Memory B cell (primary cell): ENCODE measurements around the gene DEAF1.
A peak's percentile ranks its signal among the peaks of the same experiment; 100 is the strongest.

Experiments
- ATAC-seq: fragments of 150-1000 bp; cut with Tn5 transposase; 2 replicates; pipeline ENCODE4 v1.10.0; 2021; ENCODE audit warnings: low read depth, mild to moderate bottlenecking, moderate library complexity
- DNase-seq, 2 donors: peaks; one replicate each; pipeline ENCODE4 v3.0.0; 2022; ENCODE audit warnings: low spot score in 2 of 2
- H3K27ac Mint-ChIP-seq: one replicate; pipeline ENCODE4 v1.8.0; 2022; ENCODE audit warnings: mild to moderate bottlenecking, moderate library complexity, mixed read lengths
- H3K27me3 Mint-ChIP-seq: one replicate; pipeline ENCODE4 v1.8.0; 2022; ENCODE audit warnings: mixed read lengths
- H3K36me3 Mint-ChIP-seq: one replicate; pipeline ENCODE4 v1.8.0; 2022; ENCODE audit warnings: mild to moderate bottlenecking, mixed read lengths
- H3K4me1 Mint-ChIP-seq: one replicate; pipeline ENCODE4 v1.8.0; 2022; ENCODE audit warnings: mixed read lengths
- H3K4me3 Mint-ChIP-seq: one replicate; pipeline ENCODE4 v1.8.0; 2022; ENCODE audit warnings: mild to moderate bottlenecking, moderate library complexity, mixed read lengths
- H3K9me3 Mint-ChIP-seq: one replicate; pipeline ENCODE4 v1.8.0; 2022; ENCODE audit warnings: mixed read lengths

Gene DEAF1

DNA sequence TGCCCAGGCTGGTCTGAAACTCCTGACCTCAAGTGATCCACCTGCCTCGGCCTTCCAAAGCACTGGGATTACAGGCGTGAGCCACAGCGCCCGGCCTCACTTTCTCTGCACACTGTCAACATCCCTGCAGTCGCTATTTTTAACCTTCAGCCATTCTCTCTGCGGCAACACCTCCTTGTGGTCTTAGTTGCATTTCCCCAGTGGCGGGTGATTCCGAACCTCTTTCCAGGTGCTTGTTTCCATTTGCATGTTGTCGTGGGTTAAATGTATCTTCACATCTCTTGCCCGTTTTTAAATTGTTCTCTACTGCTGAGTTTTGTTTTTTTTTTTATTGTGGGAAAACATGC is 65.8 kb downstream of the DEAF1 start:
- DNase-seq (no peak), ATAC-seq (peak; percentile 59)
- Mint-ChIP-seq H3K4me1 (peaks cover 19% of the 10 kb centered on the region), H3K27me3 (peaks cover 17% of the 10 kb centered on the region), H3K4me3 (peak overlapping the region; percentile 2), H3K9me3 (peaks cover 3% of the 10 kb centered on the region), H3K27ac (no peak overlapping the region), H3K36me3 (peaks cover 5% of the 10 kb centered on the region)

- H3K9me3 Mint-ChIP-seq = peaks cover 3% of the 10 kb centered on the region
- DNase-seq (no peak), ATAC-seq (no peak)
- H3K36me3 Mint-ChIP-seq = peaks cover 9% of the 10 kb centered on the region
- peaks cover 21% of the 10 kb centered on the region for H3K27me3 Mint-ChIP-seq
- H3K27ac Mint-ChIP-seq = peak overlapping the region; percentile 45
- peak overlapping the region; percentile 50 for H3K4me3 Mint-ChIP-seq
- peaks cover 19% of the 10 kb centered on the region for H3K4me1 Mint-ChIP-seq
Observed at GRCh38 chr11:628056-628455, 67.0 kb downstream of the DEAF1 start.

- H3K4me1 Mint-ChIP-seq = peaks cover 19% of the 10 kb centered on the region
- no peak for DNase-seq
- peaks cover 7% of the 10 kb centered on the region for H3K36me3 Mint-ChIP-seq
- H3K27me3 Mint-ChIP-seq = peaks cover 21% of the 10 kb centered on the region
- ATAC-seq = no peak
- no peak overlapping the region for H3K4me3 Mint-ChIP-seq
- H3K9me3 Mint-ChIP-seq = peaks cover 3% of the 10 kb centered on the region
- H3K27ac Mint-ChIP-seq = no peak overlapping the region
Observed at GRCh38 chr11:627308-627576, 67.8 kb downstream of the DEAF1 start.

- Mint-ChIP-seq H3K9me3 (peaks cover 3% of the 10 kb centered on the region), H3K36me3 (peaks cover 7% of the 10 kb centered on the region), H3K27me3 (peaks cover 21% of the 10 kb centered on the region), H3K27ac (peak within 1 kb of the TSS; percentile 45), H3K4me3 (peak within 1 kb of the TSS; percentile 50), H3K4me1 (peaks cover 19% of the 10 kb centered on the region)
- ATAC-seq (no peak), DNase-seq (no peak)
Observed at GRCh38 chr11:626475-627307, 68.3 kb downstream of the DEAF1 start, which contains the start of gene SCT. Gene SCT (minus strand): TSS chr11:627181. CDS start chr11:627143, 38 bp downstream.

DNA sequence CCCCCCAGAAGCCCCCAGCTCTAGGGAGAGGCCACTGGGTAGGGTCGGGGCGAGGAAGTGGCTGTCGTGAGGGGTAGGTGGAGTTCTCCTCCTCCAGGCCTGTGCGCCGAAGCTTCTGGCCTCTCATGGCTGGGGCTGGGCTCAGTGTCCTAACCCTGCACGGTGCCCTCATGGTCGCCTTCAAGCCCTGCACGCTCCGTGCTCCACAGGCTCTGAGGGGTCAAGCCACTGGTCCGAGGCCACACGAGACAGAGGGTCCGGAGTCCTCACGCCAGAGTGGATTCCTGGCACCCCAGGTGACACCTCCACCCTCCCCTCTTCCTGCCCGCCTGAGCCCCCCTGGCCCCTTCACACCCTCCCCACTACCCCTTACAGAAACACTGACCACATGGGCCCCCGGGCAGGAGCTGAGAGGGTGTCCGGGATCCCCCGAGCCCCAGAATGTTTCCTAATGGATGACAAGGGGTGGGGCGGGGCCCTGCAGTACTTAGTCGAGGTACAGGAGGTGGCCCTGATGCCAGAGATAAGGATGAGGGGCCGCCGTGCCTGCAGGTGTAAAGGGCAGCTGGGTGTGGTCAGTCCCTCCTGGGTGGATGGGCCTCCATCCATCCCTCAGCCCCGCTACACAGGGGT is 69.3 kb downstream of the DEAF1 start:
- Mint-ChIP-seq H3K36me3 (peaks cover 7% of the 10 kb centered on the region), H3K9me3 (peaks cover 3% of the 10 kb centered on the region), H3K27me3 (peaks cover 21% of the 10 kb centered on the region), H3K27ac (no peak overlapping the region), H3K4me3 (no peak overlapping the region), H3K4me1 (peaks cover 19% of the 10 kb centered on the region)
- ATAC-seq (no peak), DNase-seq (no peak)

- ATAC-seq (no peak), DNase-seq (no peak)
- peaks cover 3% of the 10 kb centered on the region for H3K9me3 Mint-ChIP-seq
- no peak within 1 kb of the TSS for H3K27ac Mint-ChIP-seq
- peaks cover 19% of the 10 kb centered on the region for H3K4me1 Mint-ChIP-seq
- H3K27me3 Mint-ChIP-seq = peaks cover 21% of the 10 kb centered on the region
- no peak within 1 kb of the TSS for H3K4me3 Mint-ChIP-seq
- H3K36me3 Mint-ChIP-seq = peaks cover 7% of the 10 kb centered on the region
Observed at GRCh38 chr11:624705-625635, 70.1 kb downstream of the DEAF1 start, which contains the start of gene CDHR5. Gene CDHR5 (minus strand): TSS chr11:624955. CDS start chr11:624902, 53 bp downstream.

DNA sequence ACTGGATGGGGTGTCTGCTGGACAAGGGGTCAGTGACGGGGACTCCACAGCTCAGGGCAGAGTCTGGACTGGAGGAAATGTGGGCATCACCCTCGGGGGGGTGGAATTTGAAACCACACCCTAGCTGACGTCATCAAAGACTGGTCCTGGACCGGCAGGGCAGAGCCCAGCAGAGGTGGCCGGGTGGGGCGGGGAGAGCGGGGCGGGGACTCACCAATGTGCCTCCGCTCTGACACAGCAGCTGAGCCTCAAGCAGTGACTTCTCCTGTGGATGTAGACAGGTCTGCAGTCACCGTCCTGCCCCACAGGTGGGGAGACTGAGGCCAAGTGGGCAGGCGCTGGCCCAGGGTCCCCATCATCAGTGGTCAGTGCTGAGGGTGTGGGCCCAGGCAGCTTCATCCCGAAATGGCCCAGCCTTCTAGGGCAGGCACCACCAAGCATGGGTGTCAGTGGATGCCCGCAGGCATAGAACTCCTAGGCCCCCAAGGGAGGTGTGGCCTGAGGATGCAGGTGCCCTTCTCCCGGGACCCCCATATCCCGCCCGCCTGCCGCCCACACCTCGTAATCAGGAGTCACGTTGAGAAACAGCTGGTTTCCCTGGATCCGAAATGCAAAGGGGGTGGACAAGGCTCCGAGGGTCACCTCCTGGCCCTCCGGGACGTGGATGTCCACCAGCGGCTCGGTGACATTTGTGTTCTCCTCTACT is 70.9 kb downstream of the DEAF1 start:
- H3K36me3 Mint-ChIP-seq = peaks cover 7% of the 10 kb centered on the region
- no peak overlapping the region for H3K4me3 Mint-ChIP-seq
- H3K4me1 Mint-ChIP-seq = peaks cover 13% of the 10 kb centered on the region
- H3K27me3 Mint-ChIP-seq = peaks cover 21% of the 10 kb centered on the region
- DNase-seq = no peak
- no peak for ATAC-seq
- peaks cover 3% of the 10 kb centered on the region for H3K9me3 Mint-ChIP-seq
- H3K27ac Mint-ChIP-seq = no peak overlapping the region

DNA sequence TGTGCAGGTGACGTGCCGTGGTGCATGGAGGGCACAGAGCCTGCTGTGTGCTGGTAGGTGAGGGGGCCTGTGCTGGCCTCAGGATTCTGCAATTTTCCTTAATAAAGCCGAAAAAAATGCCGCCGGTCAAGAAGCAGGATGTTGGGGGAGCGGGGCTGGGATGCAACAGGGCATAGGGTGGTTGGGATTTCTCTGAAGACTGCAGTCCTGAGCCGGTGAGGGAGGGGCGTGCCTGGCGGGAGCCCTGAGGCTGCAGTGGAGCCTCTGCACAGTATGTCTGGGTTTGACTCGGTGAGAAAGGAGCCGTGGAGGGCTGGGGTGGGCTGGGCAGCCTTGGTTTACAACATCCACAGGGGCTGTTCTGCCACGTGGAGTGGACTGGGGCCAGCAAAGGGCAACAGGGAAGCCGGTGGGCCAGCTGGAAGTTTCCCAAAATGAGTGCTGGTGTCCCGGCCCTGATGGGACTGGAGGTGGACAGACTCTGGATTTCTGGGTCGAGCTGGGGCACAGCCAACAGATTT is 71.6 kb downstream of the DEAF1 start:
- Mint-ChIP-seq H3K4me3 (no peak overlapping the region), H3K36me3 (peaks cover 7% of the 10 kb centered on the region), H3K27ac (no peak overlapping the region), H3K9me3 (peaks cover 3% of the 10 kb centered on the region), H3K4me1 (peaks cover 7% of the 10 kb centered on the region), H3K27me3 (peaks cover 17% of the 10 kb centered on the region)
- DNase-seq (no peak), ATAC-seq (no peak)

GRCh38 chr11:621838-622237 is 73.2 kb downstream of the DEAF1 start:
- Mint-ChIP-seq H3K27ac (no peak overlapping the region), H3K9me3 (no peaks in the 10 kb centered on the region), H3K4me1 (peaks cover 2% of the 10 kb centered on the region), H3K27me3 (peaks cover 11% of the 10 kb centered on the region), H3K36me3 (peaks cover 4% of the 10 kb centered on the region), H3K4me3 (no peak overlapping the region)
- DNase-seq (no peak), ATAC-seq (no peak)

GRCh38 chr11:620935-621814 is 73.8 kb downstream of the DEAF1 start:
- H3K27me3 Mint-ChIP-seq = peaks cover 6% of the 10 kb centered on the region
- peaks cover 4% of the 10 kb centered on the region for H3K36me3 Mint-ChIP-seq
- H3K4me3 Mint-ChIP-seq = no peak overlapping the region
- no peak overlapping the region for H3K27ac Mint-ChIP-seq
- DNase-seq = no peak
- peaks cover 2% of the 10 kb centered on the region for H3K4me1 Mint-ChIP-seq
- no peak for ATAC-seq
- H3K9me3 Mint-ChIP-seq = no peaks in the 10 kb centered on the region

GRCh38 chr11:620201-620600 is 74.8 kb downstream of the DEAF1 start:
- Mint-ChIP-seq H3K36me3 (peaks cover 4% of the 10 kb centered on the region), H3K27ac (no peak overlapping the region), H3K27me3 (peaks cover 6% of the 10 kb centered on the region), H3K4me3 (no peak overlapping the region), H3K9me3 (no peaks in the 10 kb centered on the region), H3K4me1 (peaks cover 5% of the 10 kb centered on the region)
- DNase-seq = no peak
- no peak for ATAC-seq

GRCh38 chr11:619628-620050 is 75.4 kb downstream of the DEAF1 start:
- Mint-ChIP-seq H3K4me3 (no peak overlapping the region), H3K4me1 (peaks cover 5% of the 10 kb centered on the region), H3K27me3 (peaks cover 4% of the 10 kb centered on the region), H3K27ac (no peak overlapping the region), H3K9me3 (no peaks in the 10 kb centered on the region), H3K36me3 (peaks cover 4% of the 10 kb centered on the region)
- no peak for ATAC-seq
- DNase-seq = no peak
